ENCODE measurements around the gene WDSUB1.

- TF ChIP-seq CTCF (conservative IDR thresholded peaks at IDR 0.05; ENCODE audit: low read length): no peak
- no peak for TF ChIP-seq EZH2phosphoT487 (IDR thresholded peaks at IDR 0.05; ENCODE audit: borderline replicate concordance, low read depth, low read length)
Observed at GRCh38 chr2:159267921-159268320, 18.6 kb downstream of the WDSUB1 start.
